ENCODE data around the gene EVI5L. TPM values are rescaled to one million over a fixed set of nuclear protein-coding genes. Genes with fewer than 3 reads are reported as not detected.

The EVI5L gene
- polyA plus RNA-seq, 3 donors, result 0.76 to 5.7 (median 1.3) TPM

DNA sequence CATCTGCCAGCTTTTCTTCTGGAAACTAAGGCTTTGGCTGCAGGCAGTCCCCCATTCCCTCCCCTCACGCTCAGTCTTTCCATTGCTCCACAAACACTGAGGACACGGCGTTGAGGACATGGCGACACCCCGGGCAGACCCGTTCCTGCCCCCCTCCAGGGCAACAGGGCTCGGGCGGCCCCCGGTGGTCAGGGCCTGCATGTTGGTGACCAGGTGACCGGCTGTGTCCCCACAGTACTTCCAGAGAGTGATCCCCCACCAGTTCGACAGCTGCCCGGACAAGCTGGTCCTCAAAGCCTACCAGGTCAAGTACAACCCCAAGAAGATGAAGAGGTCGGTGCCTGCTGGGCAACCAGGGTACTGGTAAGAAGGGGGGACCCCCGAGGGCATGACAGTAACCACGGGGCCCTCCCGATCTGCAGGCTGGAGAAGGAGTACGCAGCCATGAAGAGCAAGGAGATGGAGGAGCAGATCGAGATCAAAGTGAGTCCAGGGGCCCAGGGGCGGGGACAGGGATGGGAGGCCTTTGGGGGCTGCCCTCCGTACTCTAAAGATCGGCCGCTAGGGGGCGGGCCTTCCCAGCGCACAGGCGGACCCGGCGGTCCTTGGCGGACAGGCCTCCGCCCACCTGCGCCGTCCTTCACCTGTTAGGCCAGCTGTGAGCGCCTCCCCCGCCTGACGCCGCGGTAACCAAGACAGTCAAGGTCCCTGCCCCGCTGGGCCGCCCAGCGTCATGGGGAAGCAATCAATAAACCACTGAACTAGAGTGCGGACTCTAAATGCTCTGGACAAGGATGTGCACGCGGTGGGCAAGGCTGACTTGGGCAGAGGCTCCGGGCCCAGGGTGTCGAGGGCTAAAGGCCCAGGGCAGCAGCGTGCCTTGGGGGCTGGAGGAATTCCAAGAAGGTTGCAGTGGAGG lies 23.1 kb downstream of the EVI5L start:
- 33% methylated on average over 44 of the region's 45 CpGs for WGBS (ENCODE audit: insufficient coverage)

DNA sequence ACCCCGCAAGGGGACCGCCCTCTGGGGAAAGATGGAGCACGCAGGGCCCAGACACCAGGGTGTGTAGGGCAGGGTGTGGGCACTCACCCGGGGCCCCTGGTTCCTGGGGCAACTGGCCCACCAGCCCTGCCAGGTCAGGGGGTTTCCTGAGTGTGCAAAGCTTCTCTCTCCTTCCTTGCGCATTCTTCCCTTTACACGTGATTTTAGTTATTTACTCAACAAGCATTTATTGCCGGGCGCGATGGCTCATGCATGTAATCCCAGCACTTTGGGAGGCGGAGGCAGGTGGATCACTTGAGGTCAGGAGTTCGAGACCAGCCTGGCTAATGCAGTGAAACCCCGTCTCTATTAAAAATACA lies 23.7 kb downstream of the EVI5L start:
- Histone ChIP-seq H3K4me2 (replicated peaks; ENCODE audit: extremely low read depth, low read length, poor library complexity, severe bottlenecking) (no peak overlapping the region), H3K36me3 (replicated peaks in 1 of 2; ENCODE audit: control insufficient read depth in 1 of 2, insufficient read depth in 2 of 2, low read length in 2 of 2) (no peaks in the 10 kb centered on the region), H3K27ac (ENCODE audit: low read depth in 1 of 2, low read length in 2 of 2) (no peak overlapping the region), H3K4me3 (replicated peaks in 1 of 3; ENCODE audit: low read depth in 2 of 3, low read length in 3 of 3) (no peak overlapping the region), H2AFZ (ENCODE audit: insufficient read depth, low read depth, low read length, poor library complexity, severe bottlenecking) (no peak overlapping the region), H3K9ac (ENCODE audit: insufficient read depth, low read length, poor library complexity, severe bottlenecking) (no peak overlapping the region), H3K27me3 (ENCODE audit: control insufficient read depth in 2 of 2, insufficient read depth in 2 of 2, low read length in 2 of 2) (no peaks in the 10 kb centered on the region), H3K9me3 (replicated peaks in 1 of 2; ENCODE audit: control insufficient read depth in 1 of 2, insufficient read depth in 1 of 2, low read length in 2 of 2) (no peaks in the 10 kb centered on the region), H3K4me1 (ENCODE audit: control insufficient read depth in 1 of 2, insufficient read depth in 2 of 2, low read length in 2 of 2) (peaks cover 4 to 8% of the 10 kb centered on the region in 2 donors), H4K20me1 (ENCODE audit: insufficient read depth, low read length) (no peaks in the 10 kb centered on the region), H3K79me2 (ENCODE audit: insufficient read depth, low read length) (no peaks in the 10 kb centered on the region)
- no peak for TF ChIP-seq CTCF (IDR thresholded peaks at IDR 0.05)
- Mint-ChIP-seq H3K27ac (no peak overlapping the region), H3K36me3 (peaks cover 2 to 8% of the 10 kb centered on the region in 2 donors), H3K9me3 (no peaks in the 10 kb centered on the region), H3K4me1 (peaks cover 4% of the 10 kb centered on the region), H3K4me3 (no peak overlapping the region), H3K27me3 (ENCODE audit: low read depth in 3 of 3) (peaks cover 0 to 8% (median 4%) of the 10 kb centered on the region in 3 donors)
- WGBS (ENCODE audit: insufficient coverage), result 92% methylated on average over 9 of the region's 12 CpGs
- no peak for DNase-seq
- intact Hi-C loops (cut with micrococcal nuclease), result no loop called here

More for the DNA sequence above, 23.1 kb downstream of the EVI5L start:
- Histone ChIP-seq H3K9ac (ENCODE audit: insufficient read depth, low read length, poor library complexity, severe bottlenecking) (no peak overlapping the region), H2AFZ (ENCODE audit: insufficient read depth, low read depth, low read length, poor library complexity, severe bottlenecking) (no peak overlapping the region), H3K36me3 (replicated peaks in 1 of 2; ENCODE audit: control insufficient read depth in 1 of 2, insufficient read depth in 2 of 2, low read length in 2 of 2) (no peaks in the 10 kb centered on the region), H3K4me1 (ENCODE audit: control insufficient read depth in 1 of 2, insufficient read depth in 2 of 2, low read length in 2 of 2) (peaks cover 4 to 8% of the 10 kb centered on the region in 2 donors), H3K9me3 (replicated peaks in 1 of 2; ENCODE audit: control insufficient read depth in 1 of 2, insufficient read depth in 1 of 2, low read length in 2 of 2) (no peaks in the 10 kb centered on the region), H3K27ac (ENCODE audit: low read depth in 1 of 2, low read length in 2 of 2) (no peak overlapping the region), H3K4me2 (replicated peaks; ENCODE audit: extremely low read depth, low read length, poor library complexity, severe bottlenecking) (no peak overlapping the region), H3K79me2 (ENCODE audit: insufficient read depth, low read length) (no peaks in the 10 kb centered on the region), H3K27me3 (ENCODE audit: control insufficient read depth in 2 of 2, insufficient read depth in 2 of 2, low read length in 2 of 2) (no peaks in the 10 kb centered on the region), H4K20me1 (ENCODE audit: insufficient read depth, low read length) (no peaks in the 10 kb centered on the region), H3K4me3 (replicated peaks in 1 of 3; ENCODE audit: low read depth in 2 of 3, low read length in 3 of 3) (no peak overlapping the region)
- Mint-ChIP-seq H3K9me3 (no peaks in the 10 kb centered on the region), H3K36me3 (peaks cover 0 to 7% of the 10 kb centered on the region in 2 donors), H3K4me1 (peaks cover 4% of the 10 kb centered on the region), H3K27ac (peak overlapping the region in 2 of 7 donors; percentile 30 to 46), H3K27me3 (ENCODE audit: low read depth in 3 of 3) (peaks cover 0 to 8% (median 4%) of the 10 kb centered on the region in 3 donors), H3K4me3 (no peak overlapping the region)
- intact Hi-C loops (cut with micrococcal nuclease), result no loop called here
- DNase-seq, result peak; percentile 29 to 53 (median 41)
- TF ChIP-seq CTCF (IDR thresholded peaks at IDR 0.05), result peak; percentile 98
